Upper lobe of right lung (tissue), 1 donor: ENCODE data around the gene MYO1B. TPM values are rescaled to one million over a fixed set of nuclear protein-coding genes. Genes with fewer than 3 reads are reported as not detected.
A peak's percentile ranks its signal among the peaks of the same experiment; 100 is the strongest.

Source experiments
- ATAC-seq: fragments of 200-7000 bp; cut with Tn5 transposase; one replicate; pipeline ENCODE4 v1.9.1; 2020; ENCODE audit warnings: mild to moderate bottlenecking, moderate library complexity
- DNase-seq: peaks from one replicate; pipeline ENCODE4 v3.0.0-alpha.2; 2020
- H3K27ac ChIP-seq: fragments of 200-600 bp; one replicate; pipeline ENCODE4 v1.8.0; 2022
- H3K27me3 ChIP-seq: fragments of 200-600 bp; one replicate; pipeline ENCODE4 v1.8.0; 2022; ENCODE audit warnings: mild to moderate bottlenecking
- H3K36me3 ChIP-seq: fragments of 200-600 bp; one replicate; pipeline ENCODE4 v1.8.0; 2022
- H3K4me1 ChIP-seq: fragments of 200-600 bp; one replicate; pipeline ENCODE4 v1.8.0; 2022
- H3K4me3 ChIP-seq: fragments of 200-600 bp; one replicate; pipeline ENCODE4 v1.8.0; 2022; ENCODE audit warnings: mild to moderate bottlenecking
- H3K9me3 ChIP-seq: fragments of 200-600 bp; one replicate; pipeline ENCODE4 v1.8.0; 2022
- intact Hi-C: fragments of 100-400 bp; cut with DNase I; formaldehyde crosslinking; loops from one replicate; pipeline ENCODE4 v1.11.0; 2022
- total RNA-seq: library from RNA; stranded (reverse); fragmentation: NEBNext Ultra II Directional; extraction: Animal tissue kit (Norgen Biotek cat#: 25700); gene quantifications from one replicate; pipeline ENCODE4 v1.2.1, GENCODE V29; 2021
- TF ChIP-seq, protein P1 (sequence below): fragments of 200-600 bp; IDR thresholded peaks from one replicate; pipeline ENCODE4 v1.8.0; 2022; ENCODE audit warnings: antibody characterized with exemption
- donor health status: DM: no; HTN: yes; CAD: no; lungs with severe emphysema.

MYO1B gene
- total RNA-seq, 1 donor from 2014 or later = 231 TPM

DNA sequence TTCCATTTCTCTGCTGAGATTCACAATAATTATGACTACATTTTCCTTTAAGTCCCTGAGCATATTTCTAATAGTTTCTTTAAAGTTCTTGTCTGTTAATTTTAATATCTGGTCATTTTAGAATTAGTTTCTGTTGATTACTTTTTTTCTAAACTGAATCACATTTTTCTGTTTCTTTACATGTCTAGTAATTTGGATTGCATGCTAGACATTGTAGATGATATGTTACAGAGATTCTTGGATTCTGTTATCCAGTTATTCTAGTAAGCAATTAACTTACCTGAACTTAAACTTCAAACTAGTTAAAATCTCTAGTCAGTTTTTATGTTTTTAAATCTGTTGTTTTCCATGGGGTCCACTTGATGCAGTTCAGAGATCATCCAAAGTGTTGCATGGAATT lies 214.0 kb downstream of the MYO1B start:
- Histone ChIP-seq H3K36me3 (no peaks in the 10 kb centered on the region), H3K27ac (no peak overlapping the region), H3K4me1 (no peaks in the 10 kb centered on the region), H3K4me3 (no peak overlapping the region), H3K9me3 (no peaks in the 10 kb centered on the region), H3K27me3 (no peaks in the 10 kb centered on the region)
- DNase-seq = no peak
- no peak for ATAC-seq
- TF ChIP-seq, protein P1, sequence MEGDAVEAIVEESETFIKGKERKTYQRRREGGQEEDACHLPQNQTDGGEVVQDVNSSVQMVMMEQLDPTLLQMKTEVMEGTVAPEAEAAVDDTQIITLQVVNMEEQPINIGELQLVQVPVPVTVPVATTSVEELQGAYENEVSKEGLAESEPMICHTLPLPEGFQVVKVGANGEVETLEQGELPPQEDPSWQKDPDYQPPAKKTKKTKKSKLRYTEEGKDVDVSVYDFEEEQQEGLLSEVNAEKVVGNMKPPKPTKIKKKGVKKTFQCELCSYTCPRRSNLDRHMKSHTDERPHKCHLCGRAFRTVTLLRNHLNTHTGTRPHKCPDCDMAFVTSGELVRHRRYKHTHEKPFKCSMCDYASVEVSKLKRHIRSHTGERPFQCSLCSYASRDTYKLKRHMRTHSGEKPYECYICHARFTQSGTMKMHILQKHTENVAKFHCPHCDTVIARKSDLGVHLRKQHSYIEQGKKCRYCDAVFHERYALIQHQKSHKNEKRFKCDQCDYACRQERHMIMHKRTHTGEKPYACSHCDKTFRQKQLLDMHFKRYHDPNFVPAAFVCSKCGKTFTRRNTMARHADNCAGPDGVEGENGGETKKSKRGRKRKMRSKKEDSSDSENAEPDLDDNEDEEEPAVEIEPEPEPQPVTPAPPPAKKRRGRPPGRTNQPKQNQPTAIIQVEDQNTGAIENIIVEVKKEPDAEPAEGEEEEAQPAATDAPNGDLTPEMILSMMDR = no peak
- intact Hi-C loops = no loop called here

DNA sequence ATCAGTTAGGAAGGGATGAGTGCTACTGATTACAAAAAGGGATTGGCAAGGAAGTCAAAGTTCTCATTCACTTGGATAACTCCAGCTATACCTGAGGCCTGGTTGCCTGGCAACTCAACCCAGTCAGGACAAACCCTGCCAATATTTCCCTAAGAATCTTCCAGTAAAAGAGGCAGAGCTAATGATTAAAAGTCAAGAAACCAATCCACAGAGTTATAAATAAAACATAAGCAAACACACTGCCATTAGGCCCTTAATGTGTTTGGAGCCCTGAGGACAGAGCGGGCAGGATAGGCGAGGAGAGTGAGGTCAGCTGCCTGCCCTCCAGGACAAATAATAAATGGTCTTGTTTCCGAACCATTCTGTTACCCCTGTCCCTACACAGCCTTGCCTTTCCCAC lies 217.2 kb downstream of the MYO1B start:
- no peak for DNase-seq

DNA sequence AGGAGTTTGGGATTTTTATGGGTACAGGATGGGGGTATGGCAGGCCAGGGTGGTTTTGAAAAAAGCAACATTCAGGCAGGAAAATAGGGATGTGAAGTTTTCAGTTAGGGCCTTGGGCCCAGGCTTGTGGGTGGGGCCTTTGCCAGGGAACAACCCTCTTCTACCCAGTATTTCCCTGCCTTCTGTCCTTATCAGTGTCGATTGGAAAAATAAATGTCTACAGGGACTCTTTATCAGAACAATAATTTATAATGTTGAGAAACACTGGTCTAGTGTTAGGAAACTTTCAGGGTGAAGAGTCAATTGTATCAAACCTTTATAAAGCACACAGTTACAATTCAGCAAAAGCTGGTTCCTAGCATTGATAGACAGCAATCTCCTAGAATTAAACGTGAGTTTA lies 218.6 kb downstream of the MYO1B start:
- ATAC-seq (no peak), DNase-seq (no peak)
- intact Hi-C loops = no loop called here
- H3K27me3 ChIP-seq = no peaks in the 10 kb centered on the region
- TF ChIP-seq, protein P1 = no peak
- no peak overlapping the region for H3K4me3 ChIP-seq
- no peaks in the 10 kb centered on the region for H3K36me3 ChIP-seq
- H3K9me3 ChIP-seq = no peaks in the 10 kb centered on the region
- H3K4me1 ChIP-seq = no peaks in the 10 kb centered on the region
- H3K27ac ChIP-seq = no peak overlapping the region

More for the DNA sequence above, 217.2 kb downstream of the MYO1B start:
- Histone ChIP-seq H3K9me3 (no peaks in the 10 kb centered on the region), H3K27ac (no peak overlapping the region), H3K4me1 (no peaks in the 10 kb centered on the region), H3K27me3 (no peaks in the 10 kb centered on the region), H3K36me3 (no peaks in the 10 kb centered on the region), H3K4me3 (no peak overlapping the region)
- peak; percentile 42 for ATAC-seq
- TF ChIP-seq, protein P1 = no peak
- intact Hi-C loops = no loop called here

DNA sequence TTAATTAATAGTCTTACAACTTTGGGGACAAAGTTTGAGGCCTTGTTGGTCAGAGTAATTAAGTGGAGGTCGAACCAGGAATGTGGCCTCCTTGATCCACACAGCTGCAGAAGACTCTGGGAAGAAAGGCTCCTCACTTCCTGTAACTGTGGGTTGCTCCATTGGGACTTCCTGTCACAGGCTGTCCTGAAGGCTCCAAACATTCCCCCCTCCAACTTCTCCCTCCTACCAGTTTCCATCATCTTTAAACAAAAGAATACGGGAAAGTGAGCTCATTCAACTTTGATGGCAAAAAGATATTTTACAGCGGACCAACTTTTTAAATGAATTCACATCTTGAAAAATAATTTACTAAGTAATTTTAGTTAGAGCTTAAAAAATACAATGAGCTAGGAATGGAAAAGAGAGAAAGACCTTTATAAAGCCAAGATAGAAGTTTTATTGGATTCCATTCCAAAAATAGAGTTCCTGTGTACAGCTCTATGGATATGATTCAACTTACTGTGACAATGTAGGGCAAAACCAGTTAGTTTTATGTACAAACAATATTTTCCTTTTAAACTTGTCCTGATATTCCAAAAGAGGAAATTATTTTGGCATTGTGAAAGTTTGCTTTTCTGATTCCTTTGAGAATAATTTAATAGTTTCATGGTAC lies 220.7 kb downstream of the MYO1B start:
- H3K27ac ChIP-seq = peak overlapping the region; percentile 9

DNA sequence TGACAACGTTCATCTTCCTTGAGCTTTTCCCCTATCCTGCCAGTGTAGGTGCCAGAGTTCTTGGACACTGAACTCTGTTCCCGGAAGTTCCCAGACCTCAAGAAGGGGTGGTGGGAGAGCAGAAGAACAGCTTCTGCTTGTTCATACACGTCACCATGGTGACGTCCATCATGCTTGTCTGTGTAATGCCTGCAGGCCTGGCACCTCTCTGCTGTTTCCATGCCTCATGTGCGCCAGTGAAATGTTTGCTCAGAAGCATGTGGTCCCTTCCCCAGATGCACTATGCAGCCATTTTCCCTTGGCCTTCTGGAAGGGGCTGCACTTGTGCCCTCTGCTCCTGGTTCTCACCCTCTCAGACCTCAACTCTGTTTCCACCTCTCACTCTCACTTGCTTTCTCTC lies 221.9 kb downstream of the MYO1B start:
- TF ChIP-seq, protein P1 = no peak
- DNase-seq (no peak), ATAC-seq (no peak)
- Histone ChIP-seq H3K4me1 (no peaks in the 10 kb centered on the region), H3K4me3 (no peak overlapping the region), H3K27me3 (no peaks in the 10 kb centered on the region), H3K36me3 (no peaks in the 10 kb centered on the region), H3K9me3 (no peaks in the 10 kb centered on the region), H3K27ac (no peak overlapping the region)
- intact Hi-C loops = no loop called here

More for the DNA sequence above, 220.7 kb downstream of the MYO1B start:
- ATAC-seq (no peak), DNase-seq (no peak)
- no peaks in the 10 kb centered on the region for H3K27me3 ChIP-seq
- intact Hi-C loops = no loop called here
- TF ChIP-seq, protein P1 = no peak
- no peaks in the 10 kb centered on the region for H3K36me3 ChIP-seq
- H3K9me3 ChIP-seq = no peaks in the 10 kb centered on the region
- H3K4me1 ChIP-seq = no peaks in the 10 kb centered on the region
- H3K4me3 ChIP-seq = no peak overlapping the region

DNA sequence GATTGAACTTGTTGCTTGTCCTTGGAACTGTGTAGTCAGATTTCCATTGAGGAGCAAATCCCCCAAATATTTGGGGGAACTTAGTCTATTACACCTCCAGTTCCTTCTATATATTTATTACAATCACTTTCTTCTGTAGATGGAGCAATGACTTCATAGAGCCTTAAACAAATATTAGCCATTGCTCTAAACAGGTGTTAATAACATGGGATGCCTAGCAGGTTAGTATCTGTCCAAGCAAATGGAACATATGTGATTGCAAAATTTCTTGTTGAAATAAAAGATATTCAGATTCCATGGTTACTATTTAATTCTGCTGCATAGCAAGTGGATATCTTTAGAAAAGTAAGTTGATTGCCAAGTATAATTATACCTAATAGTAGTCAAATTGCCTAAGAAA lies 225.1 kb downstream of the MYO1B start:
- H3K27ac ChIP-seq = no peak overlapping the region

More for the DNA sequence above, 225.1 kb downstream of the MYO1B start:
- ATAC-seq (no peak), DNase-seq (no peak)
- Histone ChIP-seq H3K4me3 (no peak overlapping the region), H3K36me3 (no peaks in the 10 kb centered on the region), H3K9me3 (no peaks in the 10 kb centered on the region), H3K27me3 (no peaks in the 10 kb centered on the region), H3K4me1 (no peaks in the 10 kb centered on the region)
- intact Hi-C loops = no loop called here
- TF ChIP-seq, protein P1 = no peak
